Activated T-cell treated with anti-CD3 and anti-CD28 coated beads, Interleukin-2, amount 50 U/mL, for 4 hours (primary cell): ENCODE results near the gene PSMB8. TPM values are rescaled to one million over a fixed set of nuclear protein-coding genes. Genes with fewer than 3 reads are reported as not detected.

ENCODE experiments used
- ATAC-seq, 2 donors: fragments of 200-7000 bp; cut with Tn5 transposase; one replicate each; pipeline ENCODE4 v1.10.0; 2021
- DNase-seq: peaks from one replicate; pipeline ENCODE4 v3.0.0-alpha.2; 2020
- H3K27me3 Mint-ChIP-seq: one replicate; pipeline ENCODE4 v1.8.0; 2021; ENCODE audit warnings: low read depth, mixed read lengths
- H3K36me3 Mint-ChIP-seq: one replicate; pipeline ENCODE4 v1.8.0; 2022; ENCODE audit warnings: mixed read lengths; ENCODE audit not compliant: insufficient read depth
- H3K4me1 Mint-ChIP-seq: one replicate; pipeline ENCODE4 v1.8.0; 2021; ENCODE audit warnings: low read depth, mixed read lengths
- H3K4me3 Mint-ChIP-seq: one replicate; pipeline ENCODE4 v1.8.0; 2021; ENCODE audit warnings: mild to moderate bottlenecking, moderate library complexity, mixed read lengths
- H3K9me3 Mint-ChIP-seq: one replicate; pipeline ENCODE4 v1.8.0; 2021; ENCODE audit warnings: mixed read lengths
- total RNA-seq, 3 donors: library from RNA; stranded (reverse); gene quantifications; one replicate each; pipeline ENCODE4 v1.2.1, GENCODE V29; 2021

The PSMB8 gene
- total RNA-seq, 3 donors from 2014 or later = 327 to 343 (median 337) TPM

DNA sequence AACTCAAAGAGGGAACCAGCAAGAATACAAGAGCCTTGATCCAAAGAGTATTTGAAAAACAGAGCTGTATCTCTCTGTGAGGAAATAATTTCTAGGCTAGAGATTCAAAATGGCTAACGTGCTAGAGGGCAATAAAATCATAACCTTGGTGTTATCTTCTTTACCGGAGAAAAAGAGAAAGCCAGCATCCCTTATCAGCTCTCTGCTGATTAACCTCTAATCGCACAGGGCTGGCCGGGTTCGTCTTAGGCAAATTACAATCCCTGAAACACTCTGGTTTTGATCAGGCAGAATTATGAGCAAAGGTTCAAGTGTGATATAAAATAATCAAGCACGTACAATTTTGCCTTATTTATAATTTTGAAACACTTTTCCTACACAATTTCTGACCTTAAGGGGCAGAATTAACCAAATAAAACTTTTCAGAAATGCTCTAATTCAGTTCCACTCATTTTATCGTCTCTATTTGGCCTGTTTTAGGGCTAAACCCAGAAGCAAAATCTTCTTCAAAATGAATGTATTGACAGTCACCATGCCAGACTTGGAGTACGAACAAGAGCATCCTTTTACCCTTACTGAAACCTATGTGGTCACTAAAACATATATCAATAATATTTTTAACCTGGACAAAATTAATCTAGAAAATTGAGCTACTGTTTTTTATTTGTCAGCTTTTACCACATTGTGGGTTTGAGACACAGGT, 23.9 kb upstream of the PSMB8 start:
- H3K9me3 Mint-ChIP-seq = no peaks in the 10 kb centered on the region
- H3K36me3 Mint-ChIP-seq = peaks cover 2% of the 10 kb centered on the region
- H3K4me1 Mint-ChIP-seq = peaks cover 34% of the 10 kb centered on the region
- H3K4me3 Mint-ChIP-seq = peak overlapping the region; percentile 53
- H3K27me3 Mint-ChIP-seq = no peaks in the 10 kb centered on the region
- ATAC-seq (peak; percentile 13 to 34), DNase-seq (no peak)

DNA sequence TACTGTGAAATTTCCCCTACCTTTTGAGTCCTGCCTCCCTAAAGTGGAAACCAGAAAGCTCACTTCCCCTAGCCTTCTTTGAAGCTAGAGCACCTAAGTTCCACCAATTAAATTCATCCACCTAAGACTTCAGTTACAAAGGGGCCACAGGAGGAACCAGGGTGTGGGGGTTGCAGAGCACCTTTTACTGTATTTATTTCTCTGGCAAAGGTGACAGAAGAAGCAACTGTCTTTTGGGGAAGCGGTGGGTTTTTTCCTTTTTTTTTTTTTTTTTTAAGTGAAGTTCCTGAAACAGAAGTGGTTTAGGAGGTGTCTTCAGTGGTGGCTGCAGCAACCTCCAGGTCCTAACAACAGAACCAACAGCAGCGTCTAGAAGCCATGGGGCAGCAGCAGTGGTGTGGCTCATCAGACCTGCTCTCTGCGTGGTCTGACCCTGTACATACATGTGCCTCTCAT, 23.2 kb upstream of the PSMB8 start:
- H3K36me3 Mint-ChIP-seq = peaks cover 2% of the 10 kb centered on the region
- no peaks in the 10 kb centered on the region for H3K9me3 Mint-ChIP-seq
- no peaks in the 10 kb centered on the region for H3K27me3 Mint-ChIP-seq
- DNase-seq (no peak), ATAC-seq (peak; percentile 35 to 50)
- peaks cover 34% of the 10 kb centered on the region for H3K4me1 Mint-ChIP-seq
- peak overlapping the region; percentile 53 for H3K4me3 Mint-ChIP-seq

DNA sequence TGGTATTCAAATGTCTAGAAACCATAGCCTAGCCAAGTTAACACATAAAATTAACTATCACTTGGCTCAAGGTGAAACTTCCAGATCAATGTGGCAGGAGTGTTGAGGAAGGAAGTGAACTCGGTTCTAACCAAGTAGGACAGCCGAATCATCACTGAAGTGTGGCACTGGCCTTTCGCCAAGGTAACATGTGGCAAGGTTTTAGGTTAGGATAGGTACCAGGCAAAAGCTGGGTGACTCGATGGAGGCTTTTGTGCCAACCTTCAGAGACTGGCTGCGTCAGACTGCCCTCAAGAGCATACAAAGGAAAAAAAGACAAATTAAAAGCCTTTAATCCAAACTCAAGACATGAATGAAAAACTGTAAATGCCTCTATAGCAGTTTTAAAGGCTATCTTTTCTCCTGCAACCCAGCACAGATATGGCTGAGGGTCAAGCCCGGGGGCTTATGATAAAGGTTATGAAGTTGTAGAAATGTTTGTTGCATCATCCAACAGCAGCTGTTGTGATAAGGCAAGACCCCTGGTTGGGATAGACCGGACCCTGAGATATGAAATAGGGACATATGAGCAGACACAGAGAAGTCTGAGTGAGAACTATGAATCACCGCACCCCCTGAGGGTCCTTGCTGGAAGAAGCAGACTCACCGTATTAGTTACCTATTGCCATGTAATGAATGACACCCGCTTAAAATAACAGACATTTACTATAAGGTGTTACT, 22.0 kb upstream of the PSMB8 start:
- no peaks in the 10 kb centered on the region for H3K9me3 Mint-ChIP-seq
- ATAC-seq (no peak), DNase-seq (no peak)
- H3K4me1 Mint-ChIP-seq = peaks cover 34% of the 10 kb centered on the region
- no peaks in the 10 kb centered on the region for H3K27me3 Mint-ChIP-seq
- no peak overlapping the region for H3K4me3 Mint-ChIP-seq
- peaks cover 4% of the 10 kb centered on the region for H3K36me3 Mint-ChIP-seq

DNA sequence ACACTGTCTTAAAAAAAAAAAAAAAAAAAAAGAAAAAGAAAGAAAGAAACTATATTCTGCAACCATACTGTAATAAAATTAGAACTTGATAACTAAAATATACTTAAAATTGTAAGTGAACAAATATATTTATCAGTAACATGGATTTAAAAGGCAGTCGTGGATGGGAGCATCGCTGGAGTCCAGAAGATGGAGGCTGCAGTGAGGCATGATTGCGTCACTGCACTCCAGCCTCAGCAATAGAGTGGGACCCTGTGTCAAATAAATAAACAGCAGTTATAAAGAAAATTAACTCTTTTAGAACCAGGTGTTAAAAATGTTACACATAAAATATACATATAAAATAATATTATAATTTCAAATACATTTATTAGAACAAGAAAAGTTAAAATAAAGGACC, 18.9 kb upstream of the PSMB8 start:
- no peaks in the 10 kb centered on the region for H3K27me3 Mint-ChIP-seq
- peaks cover 29% of the 10 kb centered on the region for H3K36me3 Mint-ChIP-seq
- DNase-seq (no peak), ATAC-seq (no peak)
- H3K9me3 Mint-ChIP-seq = no peaks in the 10 kb centered on the region
- H3K4me1 Mint-ChIP-seq = peaks cover 48% of the 10 kb centered on the region
- no peak overlapping the region for H3K4me3 Mint-ChIP-seq

DNA sequence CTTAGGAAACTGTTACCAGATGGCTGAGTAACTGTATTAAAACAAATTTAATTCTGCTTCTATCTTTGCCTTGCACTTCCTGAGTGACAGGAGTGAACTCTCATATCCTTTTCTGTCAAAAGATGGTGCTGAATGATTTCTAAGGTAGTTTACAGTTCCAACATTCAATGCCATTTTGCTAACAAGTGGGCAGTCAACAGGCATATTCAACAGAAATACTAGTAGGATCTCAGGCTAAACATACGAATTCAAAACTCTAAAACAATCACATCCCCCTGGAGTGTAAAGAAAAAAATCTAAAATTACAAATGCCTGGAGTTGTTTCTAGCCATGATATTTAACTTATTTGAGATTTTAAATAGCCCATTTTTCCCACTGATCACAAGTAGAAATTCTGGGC, 16.8 kb upstream of the PSMB8 start:
- no peak for ATAC-seq
- Mint-ChIP-seq H3K4me3 (no peak overlapping the region), H3K27me3 (no peaks in the 10 kb centered on the region), H3K9me3 (no peaks in the 10 kb centered on the region), H3K4me1 (peaks cover 46% of the 10 kb centered on the region), H3K36me3 (peaks cover 43% of the 10 kb centered on the region)
- DNase-seq = no peak

DNA sequence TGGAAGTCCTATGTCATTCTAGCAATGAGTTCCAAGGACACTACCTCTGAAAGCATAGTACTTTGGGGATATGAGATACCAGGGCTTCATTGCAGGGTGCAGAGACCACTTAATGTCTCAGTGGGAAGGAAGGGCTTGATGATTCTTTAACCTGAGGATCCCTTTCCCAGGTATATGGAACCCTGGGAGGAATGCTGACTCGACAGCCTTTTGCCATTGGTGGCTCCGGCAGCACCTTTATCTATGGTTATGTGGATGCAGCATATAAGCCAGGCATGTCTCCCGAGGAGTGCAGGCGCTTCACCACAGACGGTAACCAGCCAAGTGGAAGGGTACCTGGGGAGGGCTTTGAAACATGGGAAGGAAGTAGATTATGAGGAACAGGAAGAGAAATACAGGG, 14.3 kb upstream of the PSMB8 start:
- Mint-ChIP-seq H3K4me3 (peak overlapping the region; percentile 45), H3K4me1 (peaks cover 50% of the 10 kb centered on the region), H3K36me3 (peaks cover 46% of the 10 kb centered on the region), H3K9me3 (no peaks in the 10 kb centered on the region), H3K27me3 (no peaks in the 10 kb centered on the region)
- ATAC-seq (no peak), DNase-seq (no peak)

DNA sequence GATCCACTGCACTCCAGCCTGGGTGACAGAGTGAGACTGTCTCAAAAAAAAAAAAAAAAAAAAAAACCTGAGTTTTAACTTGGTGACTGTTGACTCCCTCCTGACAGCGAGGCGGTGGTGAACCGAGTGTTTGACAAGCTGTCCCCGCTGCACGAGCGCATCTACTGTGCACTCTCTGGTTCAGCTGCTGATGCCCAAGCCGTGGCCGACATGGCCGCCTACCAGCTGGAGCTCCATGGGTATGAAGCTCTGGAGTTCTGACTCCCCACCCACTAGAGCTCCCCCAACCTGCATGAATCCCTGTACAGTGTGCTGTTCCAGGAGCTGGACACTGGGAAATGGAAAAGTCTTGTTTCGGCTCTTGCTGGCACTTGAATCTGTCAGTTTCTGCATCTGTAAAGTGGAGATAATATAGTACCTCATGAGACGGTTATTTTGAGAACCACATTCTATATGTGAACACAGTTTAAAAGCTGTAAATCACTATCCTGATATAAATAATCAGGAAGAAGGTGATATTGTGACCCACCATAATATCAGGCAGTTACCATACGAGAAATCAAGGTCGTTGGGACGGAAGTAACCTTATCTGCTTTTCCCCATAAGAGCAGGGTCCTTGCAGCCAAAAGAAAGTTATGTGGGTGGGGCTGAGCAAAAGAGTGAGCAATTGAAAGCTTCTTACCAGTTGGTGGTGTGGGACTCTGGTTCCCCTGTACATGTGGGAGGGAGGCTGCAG, 13.5 kb upstream of the PSMB8 start:
- peaks cover 50% of the 10 kb centered on the region for H3K4me1 Mint-ChIP-seq
- DNase-seq = no peak
- peaks cover 53% of the 10 kb centered on the region for H3K36me3 Mint-ChIP-seq
- ATAC-seq = no peak
- H3K27me3 Mint-ChIP-seq = no peaks in the 10 kb centered on the region
- peak overlapping the region; percentile 25 for H3K4me3 Mint-ChIP-seq
- no peaks in the 10 kb centered on the region for H3K9me3 Mint-ChIP-seq

DNA sequence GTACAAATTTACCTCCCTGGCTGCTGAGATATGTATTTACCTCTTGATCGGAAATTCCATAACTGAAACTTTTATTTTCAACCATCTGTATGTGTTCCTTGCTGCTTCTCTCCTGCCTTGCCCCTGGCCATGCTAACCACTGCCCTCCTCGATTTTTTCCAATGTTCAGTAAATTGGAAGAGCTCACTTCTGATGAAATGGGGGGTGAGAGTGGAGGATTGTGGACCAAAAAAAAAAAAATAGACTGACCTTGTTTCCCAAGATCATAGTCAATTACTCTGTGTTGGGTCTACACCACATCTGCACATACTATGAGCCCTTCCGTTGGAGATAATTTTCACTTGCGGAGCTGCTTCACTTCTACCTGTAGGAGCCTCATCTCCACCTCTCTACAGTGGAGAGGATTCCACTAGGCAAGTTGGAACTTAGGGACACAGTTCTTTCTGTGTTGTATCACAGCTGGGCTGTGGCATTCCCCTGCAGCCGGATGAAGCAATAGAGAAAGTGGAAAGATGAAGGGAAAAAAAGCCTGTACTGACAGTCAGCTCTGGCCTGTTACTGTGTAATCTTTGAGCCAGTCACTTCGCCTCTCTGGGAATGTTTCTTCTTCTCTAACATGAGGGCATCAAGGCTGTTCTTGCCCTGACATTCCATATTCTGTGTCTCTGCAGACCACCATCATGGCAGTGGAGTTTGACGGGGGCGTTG, 11.8 kb upstream of the PSMB8 start:
- Mint-ChIP-seq H3K27me3 (no peaks in the 10 kb centered on the region), H3K36me3 (peaks cover 64% of the 10 kb centered on the region), H3K9me3 (no peaks in the 10 kb centered on the region), H3K4me3 (peak overlapping the region; percentile 100), H3K4me1 (peaks cover 64% of the 10 kb centered on the region)
- DNase-seq (no peak), ATAC-seq (no peak)

DNA sequence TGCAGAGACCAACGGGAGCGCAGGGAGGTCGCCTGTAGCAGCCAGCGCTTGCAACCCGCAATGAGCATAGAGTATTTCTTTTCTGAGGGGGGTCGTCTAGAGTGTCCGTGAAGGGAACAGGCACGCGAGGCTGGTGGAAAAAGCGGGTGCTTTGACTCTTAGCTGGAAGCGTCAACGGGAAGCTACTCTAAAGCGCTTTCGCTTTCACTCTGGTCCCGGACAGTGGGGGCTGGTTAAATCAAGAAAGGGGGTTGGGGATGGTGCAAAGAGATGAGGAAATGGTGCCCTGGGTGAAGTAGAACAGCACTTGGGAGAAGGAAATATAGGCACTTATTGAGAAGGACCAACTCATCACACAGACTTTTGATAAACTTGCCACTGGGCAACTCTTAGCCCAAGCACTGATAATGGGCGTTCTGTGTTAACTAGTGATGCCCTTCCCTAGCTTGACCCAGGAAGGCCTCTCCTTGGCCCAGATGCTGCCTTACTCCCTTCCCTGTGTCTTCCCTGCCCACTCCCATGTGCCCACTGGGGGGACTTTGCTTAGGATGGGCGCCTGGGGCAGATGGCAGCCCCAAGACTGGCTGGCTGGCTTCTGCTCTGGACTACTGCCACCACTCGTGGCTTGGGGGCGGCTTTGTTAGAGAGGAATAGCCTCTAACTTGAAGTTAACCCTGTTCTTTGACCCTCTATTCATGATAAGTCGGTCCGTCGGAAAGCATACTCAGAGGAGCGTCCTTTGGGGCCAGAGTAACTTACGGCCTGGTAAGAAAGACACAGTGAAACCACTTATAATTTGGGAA, 10.7 kb upstream of the PSMB8 start:
- peak; percentile 64 for DNase-seq
- Mint-ChIP-seq H3K27me3 (no peaks in the 10 kb centered on the region), H3K36me3 (peaks cover 70% of the 10 kb centered on the region), H3K4me3 (peak overlapping the region; percentile 100), H3K9me3 (no peaks in the 10 kb centered on the region), H3K4me1 (peaks cover 69% of the 10 kb centered on the region)
- peak; percentile 30 for ATAC-seq

DNA sequence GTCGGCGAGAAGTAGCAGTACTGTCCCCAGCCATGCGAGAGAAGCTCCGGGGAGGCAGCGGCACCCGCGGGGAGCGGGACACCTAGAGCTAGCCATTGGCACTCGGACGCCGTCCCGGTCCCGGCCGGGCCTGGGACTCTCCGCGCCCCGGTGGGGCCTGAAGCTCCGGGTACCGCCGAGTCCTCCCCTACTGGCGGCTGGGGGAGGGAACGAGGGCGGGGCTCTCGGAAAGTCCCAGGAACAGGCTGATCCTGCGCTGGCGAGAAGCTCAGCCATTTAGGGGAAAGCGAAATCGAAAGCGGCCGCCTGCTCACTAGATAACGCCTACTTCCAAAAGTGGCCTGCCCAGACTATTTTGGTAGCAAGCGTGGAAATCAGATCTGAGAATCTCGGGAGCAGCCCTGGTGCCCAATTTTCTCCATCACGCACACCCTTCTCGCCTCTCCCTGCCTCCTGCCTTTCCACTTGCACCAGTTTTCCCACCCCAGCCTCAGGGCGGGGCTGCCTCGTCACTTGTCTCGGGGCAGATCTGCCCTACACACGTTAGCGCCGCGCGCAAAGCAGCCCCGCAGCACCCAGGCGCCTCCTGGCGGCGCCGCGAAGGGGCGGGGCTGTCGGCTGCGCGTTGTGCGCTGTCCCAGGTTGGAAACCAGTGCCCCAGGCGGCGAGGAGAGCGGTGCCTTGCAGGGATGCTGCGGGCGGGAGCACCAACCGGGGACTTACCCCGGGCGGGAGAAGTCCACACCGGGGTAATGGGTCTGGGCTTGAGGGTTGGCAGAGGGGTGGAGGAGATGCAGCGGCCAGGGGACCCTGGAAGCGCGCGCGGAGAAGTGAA, 9.9 kb upstream of the PSMB8 start, which contains the start of the genes PSMB9 and TAP1:
TSS of gene PSMB9 (plus strand) at position 652 of the 835 bp plus-strand sequence. CDS start at position 690, 38 bp downstream.
TSS of gene TAP1 (minus strand) at position 164 of the 835 bp plus-strand sequence. CDS start at position 96, 68 bp downstream.
- peak; percentile 83 to 86 for ATAC-seq
- Mint-ChIP-seq H3K36me3 (peaks cover 68% of the 10 kb centered on the region), H3K4me3 (peak within 1 kb of the TSS; percentile 100)

DNA sequence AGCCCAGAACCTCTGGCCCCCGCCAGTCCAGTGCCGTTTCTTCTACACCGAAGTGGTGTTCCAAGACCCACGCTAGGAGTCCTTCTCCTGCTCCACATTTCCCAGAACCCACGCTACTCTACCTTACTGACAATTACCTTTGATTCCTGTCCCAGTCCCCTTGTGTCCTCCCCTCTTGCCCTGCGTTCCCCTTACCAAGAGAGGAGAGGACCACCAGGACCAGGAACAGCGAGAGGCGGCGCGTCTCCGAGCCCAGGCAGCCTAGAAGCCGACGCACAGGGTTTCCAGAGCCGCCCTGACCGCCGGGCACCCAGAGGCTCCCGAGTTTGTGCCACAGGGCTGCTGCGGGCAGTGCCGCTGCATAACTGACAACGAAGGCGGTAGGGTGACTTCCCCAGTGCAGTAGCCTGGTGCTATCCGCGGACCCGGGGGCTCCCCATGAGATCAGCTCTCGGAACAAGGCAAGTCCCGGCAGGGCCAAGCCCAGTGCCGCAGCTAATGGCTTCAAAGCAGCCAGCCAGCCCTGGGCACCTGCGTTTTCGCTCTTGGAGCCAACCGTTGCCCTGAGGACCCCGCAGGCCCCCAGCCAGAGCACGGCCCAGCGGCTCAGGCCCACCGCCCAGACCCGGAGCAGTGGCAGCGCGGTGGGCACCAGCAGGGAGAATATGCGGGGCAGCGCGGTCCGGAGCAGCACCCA, 9.1 kb upstream of the PSMB8 start:
- DNase-seq (peak; percentile 54), ATAC-seq (peak; percentile 25 to 40)
- Mint-ChIP-seq H3K4me3 (peak overlapping the region; percentile 100), H3K36me3 (peaks cover 68% of the 10 kb centered on the region), H3K9me3 (no peaks in the 10 kb centered on the region), H3K4me1 (peaks cover 69% of the 10 kb centered on the region), H3K27me3 (no peaks in the 10 kb centered on the region)

More for the DNA sequence above, 9.9 kb upstream of the PSMB8 start, which contains the start of the genes PSMB9 and TAP1:
- Mint-ChIP-seq H3K4me1 (peaks cover 67% of the 10 kb centered on the region), H3K9me3 (no peaks in the 10 kb centered on the region), H3K27me3 (no peaks in the 10 kb centered on the region)
- DNase-seq = peak; percentile 98
